ENCODE results near the gene GATA3.

- no peak for TF ChIP-seq CTCF (conservative IDR thresholded peaks at IDR 0.05; ENCODE audit: low read depth, low read length)
- TF ChIP-seq EZH2 (IDR thresholded peaks at IDR 0.05; ENCODE audit: borderline replicate concordance, low read depth, low read length, poor library complexity, severe bottlenecking) = no peak
Measured at GRCh38 chr10:8056871-8057331, 2.4 kb downstream of the GATA3 start.
